CD4-positive, alpha-beta T cell treated with Interleukin-4 for 1 hour (primary cell): Measurements from ENCODE around the gene ZNF695.
"Not testable (repeated sequence)": the region's sequence is repeated elsewhere in the genome, so short reads cannot be mapped to it uniquely, and the experiment has no call there.

ENCODE experiments used
- DNase-seq, 2 donors: peaks; one replicate each; pipeline ENCODE4 v3.0.0-alpha.2; 2020 to 2022

Gene ZNF695

GRCh38 chr1:247007511-247008405, at the start of gene ZNF695:
Gene ZNF695 (minus strand): TSS chr1:247008057. CDS start chr1:247007908, 149 bp downstream.
- DNase-seq, result peak; percentile 32 to 72

DNA sequence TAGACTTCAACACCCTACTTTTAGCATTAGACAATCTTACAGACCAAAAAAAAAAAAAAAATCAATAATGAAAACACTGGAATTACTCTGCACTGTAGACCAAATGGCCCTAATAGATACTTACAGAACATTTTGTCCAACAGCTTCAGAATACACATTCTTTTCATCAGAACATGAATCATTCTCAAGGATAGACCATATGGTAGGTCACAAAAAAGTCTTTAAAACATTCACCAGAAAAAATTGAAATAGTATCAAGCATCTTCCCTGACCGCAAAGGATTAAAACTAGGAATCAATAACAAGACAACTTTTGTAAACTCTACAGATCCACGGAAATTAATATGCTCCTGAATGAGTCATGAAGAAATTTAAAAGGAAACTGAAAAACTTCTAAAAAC, 48.2 kb upstream of the ZNF695 start:
- DNase-seq, result no peak

- DNase-seq, result no peak
These were observed 47.1 kb upstream of the ZNF695 start for GRCh38 chr1:247054992-247055415.

DNA sequence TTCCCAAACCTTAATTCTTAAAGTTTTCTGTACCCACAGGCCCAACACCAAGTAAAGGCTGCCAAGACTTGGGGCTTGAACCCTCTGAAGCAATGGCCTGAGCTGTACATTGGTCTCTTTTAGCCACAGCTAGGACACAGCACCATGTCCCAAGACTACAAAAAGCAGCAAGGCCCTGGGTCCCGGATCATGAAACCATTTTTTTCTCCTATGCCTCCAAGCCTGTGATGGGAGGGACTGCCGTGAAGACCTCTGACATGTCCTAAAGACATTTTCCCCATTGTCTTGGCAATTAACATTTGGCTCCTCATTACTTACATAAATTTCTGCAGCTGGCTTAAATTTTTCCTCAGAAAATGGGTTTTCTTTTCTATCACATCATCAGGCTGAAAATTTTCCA, 39.8 kb upstream of the ZNF695 start:
- DNase-seq, result no peak

DNA sequence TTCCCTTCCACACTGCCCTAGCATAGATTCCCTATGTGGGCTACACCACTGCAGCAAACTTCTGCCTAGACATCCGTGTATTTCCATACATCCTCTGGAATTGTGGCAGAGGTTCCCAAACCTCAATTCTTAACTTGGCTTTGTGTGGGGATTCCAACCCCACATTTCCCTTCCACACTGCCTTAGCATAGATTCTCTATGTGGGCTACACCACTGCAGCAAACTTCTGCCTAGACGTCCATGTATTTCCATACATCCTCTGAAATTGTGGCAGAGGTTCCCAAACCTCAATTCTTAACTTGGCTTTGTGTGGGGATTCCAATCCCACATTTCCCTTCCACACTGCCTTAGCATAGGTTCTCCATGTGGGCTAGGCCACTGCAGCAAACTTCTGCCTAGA, 39.4 kb upstream of the ZNF695 start:
- DNase-seq, result no peak

DNA sequence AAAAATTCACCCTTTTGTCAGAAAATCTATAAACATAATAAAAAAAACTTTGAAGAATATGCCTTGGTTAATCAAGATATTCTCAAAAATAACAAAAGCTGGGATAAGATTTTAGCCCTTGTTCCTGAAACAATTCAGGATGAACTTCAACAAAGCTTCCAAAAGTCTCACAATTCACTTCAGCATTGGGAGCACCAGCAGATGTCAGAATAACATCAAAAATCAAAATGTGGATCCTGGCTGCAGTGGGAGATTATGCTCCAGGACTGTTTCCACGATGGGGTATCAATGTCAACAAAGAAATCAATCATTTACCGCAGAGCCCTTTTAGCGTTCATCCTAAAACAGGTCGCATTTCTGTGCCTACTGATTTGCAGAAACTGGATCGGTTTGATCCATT, 35.5 kb upstream of the ZNF695 start:
- no peak for DNase-seq

DNA sequence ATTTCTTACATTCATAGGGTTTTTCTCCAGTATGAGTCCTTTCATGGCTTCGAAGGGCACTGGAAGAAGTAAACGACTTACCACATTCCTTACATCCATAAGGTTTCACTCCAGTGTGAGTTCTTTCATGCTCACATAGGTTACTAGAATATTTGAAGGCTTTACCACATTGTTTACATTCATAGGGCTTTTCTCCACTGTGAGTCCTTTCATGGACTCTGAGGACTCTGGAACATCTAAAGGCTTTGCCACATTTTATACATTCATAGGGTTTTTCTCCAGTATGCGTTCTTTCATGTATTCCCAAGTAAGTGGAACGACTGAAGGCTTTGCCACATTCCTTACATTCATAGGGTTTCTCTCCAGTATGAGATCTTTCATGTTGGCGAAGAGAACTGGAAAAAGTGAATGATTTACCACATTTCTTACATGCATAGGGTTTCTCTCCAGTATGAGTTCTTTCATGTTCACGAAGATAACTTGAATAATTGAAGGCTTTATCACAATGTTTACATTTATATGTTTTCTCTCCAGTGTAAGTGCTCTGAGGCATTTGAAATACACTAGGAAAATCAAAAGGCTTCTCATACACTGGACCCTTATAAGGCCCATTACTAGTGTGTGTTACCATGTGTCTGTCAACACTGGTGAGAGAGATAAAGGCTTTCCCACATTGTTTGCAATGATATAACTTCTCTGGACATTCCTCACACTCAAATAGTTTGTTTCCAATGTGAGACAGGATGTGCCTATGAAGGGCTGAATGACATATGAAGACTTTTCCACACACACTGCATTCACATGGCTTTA, 29.9 kb upstream of the ZNF695 start:
- no peak for DNase-seq

DNA sequence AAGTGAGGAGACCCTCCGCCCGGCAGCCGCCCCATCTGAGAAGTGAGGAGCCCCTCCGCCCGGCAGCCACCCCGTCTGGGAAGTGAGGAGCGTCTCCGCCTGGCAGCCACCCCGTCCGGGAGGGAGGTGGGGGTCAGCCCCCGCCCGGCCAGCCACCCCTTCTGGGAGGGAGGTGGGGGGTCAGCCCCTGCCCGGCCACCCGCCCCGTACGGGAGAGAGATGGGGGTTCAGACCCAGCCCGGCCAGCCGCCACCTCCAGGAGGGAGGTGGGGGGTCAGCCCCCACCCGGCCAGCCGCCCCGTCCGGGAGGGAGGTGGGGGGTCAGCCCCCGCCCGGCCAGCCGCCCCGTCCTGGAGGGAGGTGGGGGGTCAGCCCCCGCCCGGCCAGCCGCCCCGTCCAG, 24.4 kb upstream of the ZNF695 start:
- DNase-seq, result not testable (repeated sequence)

- not testable (repeated sequence) for DNase-seq
These were observed 16.8 kb upstream of the ZNF695 start for GRCh38 chr1:247024658-247025057.

- DNase-seq, result no peak
These were observed 5.5 kb upstream of the ZNF695 start for GRCh38 chr1:247013391-247013790.

GRCh38 chr1:247008406-247008799, 546 bp upstream of the ZNF695 start:
- no peak for DNase-seq

- not testable (repeated sequence) for DNase-seq
These were observed 3.8 kb downstream of the ZNF695 start for GRCh38 chr1:247004081-247004480.

GRCh38 chr1:246989901-246990300, 18.0 kb downstream of the ZNF695 start:
- no peak for DNase-seq

- DNase-seq, result no peak
These were observed 19.5 kb downstream of the ZNF695 start for GRCh38 chr1:246988316-246988715.

- DNase-seq, result no peak
These were observed 20.7 kb downstream of the ZNF695 start for GRCh38 chr1:246987083-246987690.

DNA sequence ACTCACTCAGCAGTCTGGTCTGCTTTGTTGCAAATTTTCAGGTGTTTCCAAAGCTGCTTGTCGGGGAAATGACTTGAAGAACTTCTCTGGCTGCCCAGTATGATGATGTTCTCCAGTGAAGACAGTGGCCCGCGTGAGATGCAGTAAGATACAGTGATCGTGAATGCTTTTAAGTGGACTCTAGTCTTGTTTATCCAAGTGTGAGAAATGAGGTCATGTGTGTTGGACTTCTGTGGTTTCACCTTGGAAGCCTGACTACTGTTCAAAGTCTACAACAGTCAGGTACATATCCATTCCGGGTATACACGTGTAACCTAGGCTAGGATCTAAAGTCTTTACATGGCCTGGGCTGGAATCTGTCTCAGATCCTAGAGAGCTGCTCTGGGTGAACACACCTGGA, 29.1 kb downstream of the ZNF695 start:
- DNase-seq, result no peak

- DNase-seq, result no peak
These were observed 29.6 kb downstream of the ZNF695 start for GRCh38 chr1:246978281-246978680.

DNA sequence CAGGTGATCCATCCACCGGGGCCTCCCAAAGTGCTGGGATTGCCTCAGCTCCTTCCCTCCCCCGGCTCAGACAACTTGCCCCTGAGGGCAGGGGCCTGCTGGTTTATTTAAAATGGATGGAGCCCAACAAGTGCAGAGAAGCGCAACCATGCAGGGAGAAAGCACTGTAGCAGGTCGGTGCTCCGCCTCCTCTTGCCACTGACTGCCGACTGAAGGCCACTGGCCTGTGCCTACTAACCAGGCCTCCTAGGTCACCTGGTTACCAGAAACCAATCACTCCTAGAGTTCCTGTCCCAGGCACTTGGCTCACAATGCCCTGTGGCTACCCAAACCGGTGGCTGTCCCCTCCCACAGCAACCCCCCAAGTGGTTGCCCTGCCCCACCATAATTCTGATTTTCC, 35.9 kb downstream of the ZNF695 start:
- no peak for DNase-seq

DNA sequence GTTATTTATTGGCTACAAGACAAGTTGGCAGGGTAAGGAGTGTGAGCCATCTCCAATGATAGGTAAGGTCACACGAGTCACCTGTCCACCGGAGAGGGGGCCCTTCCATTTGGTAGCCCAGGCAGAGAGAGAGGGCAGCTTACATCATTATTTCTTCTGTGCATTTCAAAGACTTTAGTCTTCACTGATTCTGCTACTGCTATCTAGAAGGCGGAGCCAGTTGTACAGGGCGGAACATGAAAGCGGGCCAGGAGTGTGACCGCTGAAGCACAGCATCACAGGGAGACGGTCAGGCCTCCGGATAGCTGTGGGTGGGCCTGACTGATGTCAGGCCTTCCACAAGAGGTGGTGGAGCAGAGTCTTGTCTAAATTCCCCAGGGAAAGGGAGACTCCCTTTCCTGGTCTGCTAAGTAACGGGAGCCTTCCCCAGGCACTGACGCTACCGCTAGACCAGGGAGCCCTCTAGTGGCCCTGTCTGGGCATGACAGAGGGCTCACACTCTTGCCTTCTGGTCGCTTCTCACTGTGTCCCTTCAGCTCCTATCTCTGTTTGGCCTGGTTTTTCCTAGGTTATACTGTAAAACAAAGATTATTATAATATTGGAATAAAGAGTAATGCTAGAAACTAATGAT, 36.7 kb downstream of the ZNF695 start:
- peak; percentile 24 to 38 for DNase-seq

DNA sequence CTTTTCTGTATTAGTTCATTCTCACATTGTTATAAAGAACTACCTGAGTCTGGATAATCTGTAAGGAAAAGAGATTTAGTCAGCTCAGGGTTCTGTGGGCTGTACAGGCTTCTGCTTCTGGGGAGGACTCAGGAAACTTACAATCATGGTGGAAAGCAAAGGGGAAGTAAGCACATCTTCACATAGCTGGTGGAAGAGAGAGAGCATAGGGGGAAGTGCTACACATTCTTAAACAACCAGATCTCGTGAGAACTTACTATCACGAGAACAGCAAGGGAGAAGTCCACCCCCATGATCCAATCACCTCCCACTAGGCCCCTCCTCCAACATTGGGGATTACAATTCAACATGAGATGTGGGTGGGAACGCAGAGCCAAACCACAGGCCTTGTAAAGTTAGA, 38.2 kb downstream of the ZNF695 start:
- no peak for DNase-seq

- no peak for DNase-seq
These were observed 41.4 kb downstream of the ZNF695 start for GRCh38 chr1:246966502-246966901.

DNA sequence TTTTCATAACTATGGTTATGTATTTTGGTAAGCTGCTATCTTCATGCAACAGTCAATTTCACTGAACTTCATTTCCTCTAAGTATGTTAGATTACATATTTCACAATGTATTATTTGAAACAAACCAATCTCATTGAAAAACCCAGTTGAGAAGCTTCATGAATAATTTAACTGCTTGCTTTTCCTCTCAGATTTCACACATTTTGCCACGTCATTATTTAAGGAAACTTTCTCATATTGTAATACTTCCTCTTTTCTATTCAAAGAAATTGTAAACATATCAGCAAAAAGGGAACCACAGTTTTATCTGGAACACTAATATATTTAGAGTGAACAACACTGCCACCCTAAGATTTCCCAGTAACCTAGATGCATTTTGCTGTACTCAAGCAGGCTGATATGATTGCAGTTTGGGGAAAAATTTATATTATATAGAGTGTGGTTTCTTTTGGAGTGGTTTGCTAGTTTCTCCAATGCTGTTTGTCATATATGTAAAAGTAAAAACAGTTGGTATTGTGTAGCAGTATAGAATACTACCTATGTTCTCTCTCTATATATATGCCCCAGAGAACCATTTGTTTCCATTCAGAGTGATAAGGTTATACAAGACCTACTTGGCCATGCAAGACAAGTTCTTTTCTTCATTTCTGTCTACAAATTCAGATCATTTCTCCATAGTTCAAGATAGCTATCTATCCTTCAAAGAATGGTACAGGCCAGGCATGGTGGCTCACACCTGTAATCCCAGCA, 47.7 kb downstream of the ZNF695 start:
- DNase-seq, result peak in 1 of 2 donors; percentile 25
